HG02678 (cell line): Measurements from ENCODE around the gene CFD.
"Not testable (repeated sequence)": the region's sequence is repeated elsewhere in the genome, so short reads cannot be mapped to it uniquely, and the experiment has no call there.

ENCODE experiments used
- ATAC-seq: cut with Tn5 transposase; IDR thresholded peaks from one replicate; pipeline ENCODE4 v1.9.1; 2021; ENCODE audit warnings: mild to moderate bottlenecking, moderate library complexity; ENCODE audit not compliant: unreplicated experiment

CFD gene

DNA sequence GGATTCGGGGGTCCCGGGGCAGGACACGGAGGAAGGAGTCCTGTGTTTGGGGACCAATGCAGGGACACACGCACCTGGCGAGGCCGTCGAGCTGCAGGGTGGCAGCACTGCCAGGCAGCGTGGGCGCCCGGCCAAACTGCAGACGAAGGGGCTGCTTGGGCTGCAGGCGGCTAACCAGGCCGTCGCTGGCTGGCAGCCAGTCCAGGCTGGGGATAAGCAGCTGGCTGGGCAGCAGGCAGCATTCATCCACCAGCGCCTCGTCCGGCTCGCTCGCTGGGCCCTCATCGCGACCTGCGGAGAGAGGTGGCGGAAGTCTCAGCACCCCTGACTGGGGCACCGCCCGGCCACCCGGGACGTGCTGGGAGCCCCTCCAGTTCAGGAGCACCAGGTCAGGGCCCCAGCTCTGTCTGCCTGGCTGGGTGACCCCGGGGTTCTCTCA lies 11.5 kb downstream of the CFD start:
- ATAC-seq, result no peak

DNA sequence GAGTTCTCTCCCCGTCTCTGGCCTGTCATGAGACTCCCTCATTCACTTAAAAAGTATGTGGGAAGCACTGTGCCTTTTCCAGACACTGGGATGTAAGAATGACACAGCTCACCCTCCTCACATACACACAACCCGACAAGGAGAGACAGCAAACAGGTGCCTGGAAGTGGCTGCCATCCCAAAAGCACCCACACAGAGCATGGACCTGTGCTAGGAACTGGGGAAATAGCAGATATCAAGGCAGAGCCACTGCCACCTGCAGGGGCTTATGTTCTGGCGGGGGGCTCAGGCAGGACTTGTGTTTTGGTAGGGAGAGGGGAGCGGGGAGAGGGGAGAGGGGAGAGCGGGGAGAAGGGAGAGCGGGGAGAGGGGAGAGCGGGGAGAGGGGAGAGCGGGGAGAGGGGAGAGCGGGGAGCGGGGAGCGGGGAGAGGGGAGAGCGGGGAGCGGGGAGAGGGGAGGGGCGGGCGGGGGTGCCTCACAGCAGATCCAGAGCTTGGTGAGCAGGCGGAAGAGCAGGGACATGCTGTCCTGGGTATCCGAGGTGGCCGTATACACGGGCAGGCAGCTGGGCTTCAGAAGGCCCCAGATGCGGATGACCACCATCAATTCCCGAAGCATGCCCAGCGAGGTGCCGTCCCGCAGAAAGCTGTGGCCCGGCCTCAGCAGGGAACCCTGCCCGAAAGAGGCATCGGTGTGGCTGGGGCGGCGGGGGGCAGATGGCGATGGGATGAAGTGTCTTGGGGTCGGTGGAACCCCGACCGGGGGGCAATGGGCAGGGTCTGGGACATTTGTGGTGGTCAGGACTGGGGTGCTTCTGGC lies 12.2 kb downstream of the CFD start:
- ATAC-seq, result no peak

DNA sequence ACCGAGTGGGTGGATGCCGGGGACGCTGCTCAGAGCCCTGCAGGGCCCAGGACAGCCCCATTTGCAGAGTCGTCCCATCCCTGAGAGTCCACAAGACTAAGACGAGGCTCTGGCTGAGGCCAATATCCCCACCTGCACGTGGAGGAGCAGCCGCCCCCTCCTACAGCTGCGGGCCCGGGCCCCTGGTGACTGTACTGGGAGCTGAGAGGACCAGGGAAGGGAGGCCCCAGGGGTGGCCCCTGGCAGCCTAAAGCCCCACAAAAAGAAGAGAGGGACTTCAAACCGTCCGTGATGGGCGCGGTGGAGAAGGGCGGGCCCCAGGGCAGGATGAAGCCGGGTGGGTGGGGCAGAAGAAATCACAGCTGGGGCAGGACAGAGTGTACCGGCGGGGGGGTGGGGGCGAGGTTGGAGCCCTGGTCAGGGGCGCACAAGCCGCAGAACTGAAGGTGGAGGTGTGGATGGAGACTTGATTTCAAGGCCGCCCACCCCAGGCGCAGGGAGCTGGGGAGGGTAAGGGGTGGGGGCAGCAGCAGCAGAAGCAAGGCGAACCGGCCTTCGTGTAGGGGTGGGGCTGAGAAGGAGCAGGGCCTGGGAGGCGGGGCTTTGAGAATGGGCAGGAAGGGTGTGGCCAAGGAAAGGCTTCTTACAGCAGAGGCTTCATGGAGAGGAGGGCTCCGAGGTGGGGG lies 12.9 kb downstream of the CFD start:
- ATAC-seq, result no peak

- no peak for ATAC-seq
Measured at GRCh38 chr19:873084-873483, 13.6 kb downstream of the CFD start.

- ATAC-seq, result no peak
Measured at GRCh38 chr19:873561-874041, 14.1 kb downstream of the CFD start.

DNA sequence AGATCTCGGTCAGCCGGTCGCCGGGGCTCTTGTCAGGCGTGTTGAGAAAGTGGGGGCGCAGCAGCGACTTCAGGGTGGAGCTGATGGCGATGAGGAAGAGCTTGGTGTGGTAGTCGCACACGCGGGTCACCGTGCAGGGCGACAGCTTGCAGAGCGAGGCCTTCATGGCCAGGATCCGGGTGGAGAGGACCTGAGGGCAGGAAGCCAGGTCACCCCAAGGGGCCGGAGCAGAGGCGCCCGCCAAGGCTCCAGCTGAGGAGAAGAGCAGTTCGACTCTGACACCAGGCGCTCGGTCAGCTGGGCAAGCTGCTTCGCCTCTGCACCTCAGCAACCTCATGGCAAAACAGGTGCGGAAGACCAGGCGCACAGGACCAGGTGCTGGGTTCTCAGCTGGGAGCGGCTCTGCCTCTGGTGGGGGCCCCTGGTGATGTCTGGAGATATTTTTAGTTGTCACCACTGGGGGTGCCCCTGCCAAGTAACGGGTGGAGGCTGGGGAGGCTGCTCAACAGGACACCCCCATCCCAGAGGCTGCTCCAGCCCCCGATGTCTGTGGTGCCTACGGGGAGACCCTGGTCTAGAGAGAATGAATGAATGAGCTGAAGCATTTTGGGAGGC lies 15.9 kb downstream of the CFD start:
- no peak for ATAC-seq

- ATAC-seq, result no peak
Measured at GRCh38 chr19:876089-876488, 16.6 kb downstream of the CFD start.

GRCh38 chr19:876780-877314 lies 17.4 kb downstream of the CFD start:
- ATAC-seq, result no peak

- not testable (repeated sequence) for ATAC-seq
Measured at GRCh38 chr19:877992-878660, 18.7 kb downstream of the CFD start.

DNA sequence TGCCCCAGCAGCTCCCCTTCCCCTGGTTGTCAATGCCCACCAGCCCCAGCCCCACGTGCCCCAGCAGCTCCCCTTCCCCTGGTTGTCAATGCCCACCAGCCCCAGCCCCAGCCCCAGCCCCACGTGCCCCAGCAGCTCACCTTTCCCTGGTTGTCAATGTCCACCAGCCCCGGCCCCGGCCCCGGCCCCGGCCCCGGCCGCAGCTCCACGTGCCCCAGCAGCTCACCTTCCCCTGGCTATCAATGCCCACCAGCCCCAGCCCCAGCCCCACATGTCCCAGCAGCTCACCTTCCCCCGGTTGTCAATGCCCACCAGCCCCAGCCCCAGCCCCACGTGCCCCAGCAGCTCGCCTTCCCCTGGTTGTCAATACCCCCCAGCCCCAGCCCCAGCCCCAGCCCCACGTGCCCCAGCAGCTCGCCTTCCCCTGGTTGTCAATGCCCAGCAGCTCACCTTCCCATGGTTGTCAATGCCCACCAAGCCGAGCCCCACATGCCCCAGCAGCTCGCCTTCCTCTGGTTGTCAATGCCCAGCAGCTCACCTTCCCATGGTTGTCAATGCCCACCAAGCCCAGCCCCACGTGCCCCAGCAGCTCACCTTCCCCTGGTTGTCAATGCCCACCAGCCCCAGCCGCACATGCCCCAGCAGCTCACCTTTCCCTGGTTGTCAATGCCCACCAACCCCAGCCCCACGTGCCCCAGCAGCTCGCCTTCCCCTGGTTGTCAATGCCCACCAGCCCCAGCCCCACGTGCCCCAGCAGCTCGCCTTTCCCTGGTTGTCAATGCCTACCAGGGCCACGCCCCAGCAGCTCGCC lies 19.5 kb downstream of the CFD start:
- ATAC-seq, result not testable (repeated sequence)

GRCh38 chr19:879711-880438 lies 20.4 kb downstream of the CFD start:
- no peak for ATAC-seq

DNA sequence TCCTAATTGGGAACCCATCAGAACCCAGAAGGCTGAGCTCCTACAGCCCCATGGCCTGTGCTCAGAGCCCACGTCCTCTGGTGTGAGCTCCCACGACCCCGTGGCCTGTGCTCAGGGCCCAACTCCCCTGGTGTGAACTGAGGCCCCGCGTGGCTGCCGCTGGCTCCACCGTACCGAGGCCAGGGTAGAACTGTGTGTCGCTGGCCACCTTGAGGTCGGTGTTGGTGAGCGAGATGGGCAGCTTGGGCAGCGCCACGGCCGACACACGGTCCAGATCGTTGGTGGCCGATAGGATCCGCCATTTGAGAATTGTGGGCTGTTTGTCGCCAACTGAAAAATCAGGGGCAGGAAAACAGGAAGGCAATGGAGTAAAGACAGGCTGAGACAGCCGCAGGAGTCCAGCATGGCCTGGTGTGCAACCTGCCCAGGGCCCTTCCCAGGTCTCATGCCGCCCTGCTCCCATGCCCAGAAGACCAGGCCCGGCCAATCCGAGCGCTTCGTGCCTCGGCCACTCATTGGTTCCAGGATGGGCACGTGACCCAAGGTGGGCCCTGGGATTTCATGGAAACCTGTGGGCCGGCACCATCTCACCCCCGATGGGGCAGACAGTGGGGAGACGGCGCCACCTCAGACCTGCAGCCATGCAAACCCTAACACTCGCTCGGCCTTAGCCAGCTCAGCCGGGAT lies 22.1 kb downstream of the CFD start:
- ATAC-seq, result no peak

GRCh38 chr19:882871-883497 lies 23.5 kb downstream of the CFD start:
- ATAC-seq, result no peak

DNA sequence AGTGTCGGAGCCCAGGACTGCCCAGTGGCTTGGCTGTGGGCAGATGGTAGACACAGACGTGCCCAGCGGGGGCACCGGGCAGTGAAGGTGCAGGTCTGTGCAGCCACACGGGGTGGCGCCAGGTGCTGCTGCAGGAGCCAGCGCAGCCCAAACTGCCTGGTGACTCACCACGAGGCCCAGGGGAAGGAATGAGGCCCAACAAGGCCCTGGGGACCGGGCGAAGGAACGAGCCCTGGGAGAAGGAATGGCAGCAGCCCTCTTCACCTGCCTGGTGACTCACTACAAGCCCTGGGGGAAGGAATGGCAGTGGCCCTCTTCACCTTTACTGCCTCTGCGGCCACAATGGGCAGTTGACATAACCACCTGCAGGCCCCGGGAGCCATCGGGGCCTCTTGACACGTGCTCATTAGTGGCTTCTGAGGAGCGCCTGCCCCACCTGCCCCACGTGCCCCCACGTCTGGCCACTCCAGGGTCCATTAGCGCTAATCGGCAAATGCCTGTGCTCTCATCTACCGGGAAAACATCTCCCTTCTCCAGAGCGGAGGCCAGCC lies 24.3 kb downstream of the CFD start:
- no peak for ATAC-seq

DNA sequence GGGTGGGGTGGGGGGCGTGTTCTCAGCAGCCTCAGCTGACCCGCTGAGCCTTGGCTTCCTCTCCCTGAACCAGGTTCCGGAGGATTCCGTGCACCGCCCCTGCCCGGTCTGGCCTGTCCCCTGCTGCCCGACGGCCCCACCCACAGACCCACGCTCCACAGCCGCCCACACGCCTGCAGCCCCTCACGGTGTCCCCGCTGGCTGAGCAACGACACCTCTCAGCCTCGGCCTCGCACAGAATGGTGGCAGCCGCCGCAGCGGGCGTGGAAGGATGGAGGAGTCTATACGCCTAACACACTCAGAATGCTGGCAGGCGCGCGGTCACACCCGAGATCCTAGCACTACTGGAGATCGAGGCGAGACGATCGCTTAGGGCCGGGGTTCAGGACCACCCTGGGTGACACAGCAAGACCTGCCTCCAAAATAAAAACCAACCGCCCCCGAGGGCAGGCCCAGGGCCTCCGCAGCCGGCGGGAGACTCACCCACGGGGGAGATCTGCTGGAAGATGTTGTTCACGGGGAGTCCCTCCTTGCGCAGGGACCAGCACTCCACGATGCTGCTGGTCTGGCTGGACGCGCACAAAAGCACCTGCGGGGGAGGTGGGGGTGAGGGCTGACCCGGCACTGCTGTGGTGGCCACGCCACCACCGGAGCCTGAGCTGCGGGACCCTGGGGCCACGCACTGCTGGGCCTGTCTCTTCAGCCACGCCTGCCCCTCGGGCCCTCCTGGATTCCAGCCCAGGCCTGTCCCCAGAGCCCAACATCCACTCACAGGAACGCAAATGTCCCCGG lies 25.2 kb downstream of the CFD start:
- no peak for ATAC-seq

GRCh38 chr19:885536-886224 lies 26.2 kb downstream of the CFD start:
- ATAC-seq, result no peak

DNA sequence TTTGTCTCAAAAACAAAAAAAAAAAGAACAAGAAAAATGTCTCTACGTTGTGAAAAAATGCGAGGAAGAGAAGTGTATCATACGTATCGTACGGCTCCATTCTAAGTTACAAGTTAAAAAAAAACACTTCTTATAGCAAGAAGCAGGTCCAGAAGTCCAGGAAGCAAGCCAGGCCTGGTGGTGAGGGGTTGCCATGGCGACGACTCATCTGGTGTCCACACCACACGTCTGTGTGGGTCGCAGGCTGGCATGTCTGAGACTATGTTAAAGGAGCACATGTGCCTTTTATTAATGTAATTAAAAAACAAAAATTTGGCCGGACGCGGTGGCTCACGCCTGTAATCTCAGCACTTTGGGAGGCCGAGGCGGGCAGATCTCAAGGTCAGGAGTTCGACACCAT lies 27.6 kb downstream of the CFD start:
- ATAC-seq, result no peak
